Breast epithelium (tissue), 3 donors: Measurements from ENCODE around the gene SMAD1.

ENCODE experiments used
- POLR2A ChIP-seq: fragments of 450-650 bp; IDR thresholded peaks from one replicate; pipeline ENCODE4 v1.6.1; 2016; ENCODE audit warnings: antibody characterized with exemption, mild to moderate bottlenecking, moderate library complexity
- POLR2AphosphoS5 ChIP-seq, 3 donors: sonication (generic); formaldehyde crosslinking; IDR thresholded peaks; one replicate each; pipeline ENCODE4 v1.6.1; 2017; ENCODE audit warnings: antibody characterized with exemption in 3 of 3
- TF ChIP-seq, protein P1 (sequence below), 3 donors: fragments of 450-650 bp; IDR thresholded peaks; one replicate each; pipeline ENCODE4 v1.5.1; 2016 to 2017; ENCODE audit warnings: antibody characterized with exemption in 3 of 3, mild to moderate bottlenecking in 3 of 3, moderate library complexity in 3 of 3

DNA sequence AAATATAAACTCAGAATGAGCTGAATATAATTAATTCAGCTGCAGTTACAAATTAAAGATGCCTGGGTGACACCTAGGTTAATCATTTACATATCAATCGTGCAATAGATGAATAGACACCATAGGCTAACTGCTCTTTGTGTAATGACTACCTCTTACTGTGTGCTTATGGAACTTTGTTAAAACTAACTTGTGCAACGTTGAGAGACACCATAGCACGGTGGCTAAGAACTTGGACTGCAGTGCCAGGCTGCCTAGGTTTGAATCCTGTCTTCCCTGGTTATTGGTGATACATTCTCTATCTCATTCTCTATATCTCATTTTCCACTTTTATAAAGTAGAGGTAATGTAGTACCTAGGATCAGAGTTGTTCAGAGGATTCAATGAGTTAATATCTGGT, 46.9 kb downstream of the SMAD1 start:
- TF ChIP-seq, protein P1, sequence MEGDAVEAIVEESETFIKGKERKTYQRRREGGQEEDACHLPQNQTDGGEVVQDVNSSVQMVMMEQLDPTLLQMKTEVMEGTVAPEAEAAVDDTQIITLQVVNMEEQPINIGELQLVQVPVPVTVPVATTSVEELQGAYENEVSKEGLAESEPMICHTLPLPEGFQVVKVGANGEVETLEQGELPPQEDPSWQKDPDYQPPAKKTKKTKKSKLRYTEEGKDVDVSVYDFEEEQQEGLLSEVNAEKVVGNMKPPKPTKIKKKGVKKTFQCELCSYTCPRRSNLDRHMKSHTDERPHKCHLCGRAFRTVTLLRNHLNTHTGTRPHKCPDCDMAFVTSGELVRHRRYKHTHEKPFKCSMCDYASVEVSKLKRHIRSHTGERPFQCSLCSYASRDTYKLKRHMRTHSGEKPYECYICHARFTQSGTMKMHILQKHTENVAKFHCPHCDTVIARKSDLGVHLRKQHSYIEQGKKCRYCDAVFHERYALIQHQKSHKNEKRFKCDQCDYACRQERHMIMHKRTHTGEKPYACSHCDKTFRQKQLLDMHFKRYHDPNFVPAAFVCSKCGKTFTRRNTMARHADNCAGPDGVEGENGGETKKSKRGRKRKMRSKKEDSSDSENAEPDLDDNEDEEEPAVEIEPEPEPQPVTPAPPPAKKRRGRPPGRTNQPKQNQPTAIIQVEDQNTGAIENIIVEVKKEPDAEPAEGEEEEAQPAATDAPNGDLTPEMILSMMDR (IDR thresholded peaks at IDR 0.05) = no peak
- no peak for TF ChIP-seq POLR2AphosphoS5 (IDR thresholded peaks at IDR 0.05)
- no peak for TF ChIP-seq POLR2A
